ENCODE measurements around the gene ICAM3. TPM values are rescaled to one million over a fixed set of nuclear protein-coding genes. Genes with fewer than 3 reads are reported as not detected.
A peak's percentile ranks its signal among the peaks of the same experiment; 100 is the strongest.

ICAM3 gene
- total RNA-seq, 1 experiment from 2014 or later, result 8.3 TPM

DNA sequence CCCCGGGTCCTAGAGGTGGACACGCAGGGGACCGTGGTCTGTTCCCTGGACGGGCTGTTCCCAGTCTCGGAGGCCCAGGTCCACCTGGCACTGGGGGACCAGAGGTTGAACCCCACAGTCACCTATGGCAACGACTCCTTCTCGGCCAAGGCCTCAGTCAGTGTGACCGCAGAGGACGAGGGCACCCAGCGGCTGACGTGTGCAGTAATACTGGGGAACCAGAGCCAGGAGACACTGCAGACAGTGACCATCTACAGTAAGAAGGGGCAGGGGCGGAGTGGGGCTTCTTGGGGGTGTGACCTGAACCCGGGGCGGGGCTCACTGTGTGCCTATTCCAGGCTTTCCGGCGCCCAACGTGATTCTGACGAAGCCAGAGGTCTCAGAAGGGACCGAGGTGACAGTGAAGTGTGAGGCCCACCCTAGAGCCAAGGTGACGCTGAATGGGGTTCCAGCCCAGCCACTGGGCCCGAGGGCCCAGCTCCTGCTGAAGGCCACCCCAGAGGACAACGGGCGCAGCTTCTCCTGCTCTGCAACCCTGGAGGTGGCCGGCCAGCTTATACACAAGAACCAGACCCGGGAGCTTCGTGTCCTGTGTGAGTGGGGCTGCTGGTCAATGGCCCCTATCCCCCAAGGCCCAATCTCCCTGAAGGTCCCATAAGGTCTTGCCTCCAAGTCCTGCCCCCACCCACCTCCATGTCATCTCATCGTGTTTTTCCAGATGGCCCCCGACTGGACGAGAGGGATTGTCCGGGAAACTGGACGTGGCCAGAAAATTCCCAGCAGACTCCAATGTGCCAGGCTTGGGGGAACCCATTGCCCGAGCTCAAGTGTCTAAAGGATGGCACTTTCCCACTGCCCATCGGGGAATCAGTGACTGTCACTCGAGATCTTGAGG lies 55.1 kb downstream of the ICAM3 start:
- intact Hi-C loops (cut with micrococcal nuclease), result no loop called here
- Histone ChIP-seq H2AFZ (ENCODE audit: low read depth, low read length, poor library complexity, severe bottlenecking) (no peak overlapping the region), H3K4me3 (replicated peaks in 1 of 2; ENCODE audit: low read depth in 1 of 2, low read length in 2 of 2) (no peak overlapping the region), H3K4me2 (ENCODE audit: low read length) (no peak overlapping the region), H4K20me1 (ENCODE audit: insufficient read depth) (no peaks in the 10 kb centered on the region), H3K9me2 (ENCODE audit: insufficient read depth) (no peaks in the 10 kb centered on the region), H3K36me3 (ENCODE audit: control insufficient read depth in 1 of 2, insufficient read depth in 2 of 2, low read length in 2 of 2) (no peaks in the 10 kb centered on the region; a peak in 2 of 4 replicates), H3K4me1 (ENCODE audit: control insufficient read depth in 1 of 2, insufficient read depth in 2 of 2, low read length in 2 of 2) (peaks cover 13 to 41% of the 10 kb centered on the region in 2 experiments), H3K9ac (ENCODE audit: low read length) (no peak overlapping the region), H3K9me3 (ENCODE audit: control insufficient read depth in 1 of 2, insufficient read depth in 1 of 2, low read depth in 1 of 2, low read length in 2 of 2) (no peaks in the 10 kb centered on the region), H3K27ac (ENCODE audit: low read depth, low read length) (peak overlapping the region; percentile 44; the same call in 1 of the 2 replicates), H3K27me3 (ENCODE audit: insufficient read depth, low read length) (no peaks in the 10 kb centered on the region), H3K79me2 (ENCODE audit: insufficient read depth, low read length) (no peaks in the 10 kb centered on the region)
- ATAC-seq (no peak), DNase-seq (ENCODE audit: low read depth, low spot score) (no peak)
- no TSS peak for BruUV-seq (replicated peaks)
- ChIA-PET POLR2A (interaction anchor here (1.5 kb wide), 1 partner anchor 15 kb away, joined by 3 read pairs; no protein-coding TSS in a partner anchor), CTCF (interaction anchor here (1.9 kb wide), 1 partner anchor 25 kb away, joined by 7 read pairs; no protein-coding TSS in a partner anchor), RAD21 (ENCODE audit: low non-redundant PET in 1 of 2, low total read pairs in 2 of 2, uncharacterized antibody in 2 of 2, unreplicated experiment in 2 of 2) (no interaction called here)
- TF ChIP-seq CEBPB (IDR thresholded peaks at IDR 0.05; ENCODE audit: low read depth) (no peak), SIN3A (IDR thresholded peaks at IDR 0.05; ENCODE audit: low read depth) (no peak), JUND (IDR thresholded peaks at IDR 0.05) (no peak), ZBTB33 (IDR thresholded peaks at IDR 0.05; ENCODE audit: extremely low read depth, insufficient replicate concordance, low read length) (no peak), POLR2A (IDR thresholded peaks at IDR 0.05; ENCODE audit: borderline replicate concordance, extremely low read depth, insufficient read depth, insufficient read length) (no peak), EGR1 (IDR thresholded peaks at IDR 0.05; ENCODE audit: low read depth) (no peak), ELF1 (IDR thresholded peaks at IDR 0.05; ENCODE audit: borderline replicate concordance, low read depth) (no peak), RAD21 (IDR thresholded peaks at IDR 0.05; ENCODE audit: low read depth) (no peak)
- TF ChIP-seq, protein P1, sequence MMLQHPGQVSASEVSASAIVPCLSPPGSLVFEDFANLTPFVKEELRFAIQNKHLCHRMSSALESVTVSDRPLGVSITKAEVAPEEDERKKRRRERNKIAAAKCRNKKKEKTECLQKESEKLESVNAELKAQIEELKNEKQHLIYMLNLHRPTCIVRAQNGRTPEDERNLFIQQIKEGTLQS (IDR thresholded peaks at IDR 0.05), result no peak

Other genes starting within 250 kb of the ICAM3 start
- gene ANGPTL6, start 236.9 kb downstream of the ICAM3 start, total RNA-seq (2021; ENCODE audit: unreplicated experiment), result not detected
- 101 TPM for gene PPAN, start 233.3 kb downstream of the ICAM3 start, total RNA-seq (2021; ENCODE audit: unreplicated experiment)
- gene P2RY11, start 227.9 kb downstream of the ICAM3 start, total RNA-seq (2021; ENCODE audit: unreplicated experiment), result 43.8 TPM
- 254 TPM for gene EIF3G, start 219.7 kb downstream of the ICAM3 start, total RNA-seq (2021; ENCODE audit: unreplicated experiment)
- 235 TPM for gene DNMT1, start 144.7 kb downstream of the ICAM3 start, total RNA-seq (2021; ENCODE audit: unreplicated experiment)
- 6.1 TPM for gene S1PR2, start 108.3 kb downstream of the ICAM3 start, total RNA-seq (2021; ENCODE audit: unreplicated experiment)
- 146 TPM for gene MRPL4, start 87.4 kb downstream of the ICAM3 start, total RNA-seq (2021; ENCODE audit: unreplicated experiment)
- 5.0 TPM for gene ICAM1, start 68.5 kb downstream of the ICAM3 start, total RNA-seq (2021; ENCODE audit: unreplicated experiment)
- gene ICAM4, start 52.7 kb downstream of the ICAM3 start, total RNA-seq (2021; ENCODE audit: unreplicated experiment), result not detected
- gene ICAM5, start 49.7 kb downstream of the ICAM3 start, total RNA-seq (2021; ENCODE audit: unreplicated experiment), result 53.9 TPM
- 5.0 TPM for gene ZGLP1, start 29.8 kb downstream of the ICAM3 start, total RNA-seq (2021; ENCODE audit: unreplicated experiment)
- 21.0 TPM for gene FDX2, start 23.6 kb downstream of the ICAM3 start, total RNA-seq (2021; ENCODE audit: unreplicated experiment)
- 71.0 TPM for gene RAVER1, start 6.1 kb downstream of the ICAM3 start, total RNA-seq (2021; ENCODE audit: unreplicated experiment)
- 110 TPM for gene TYK2, start 40.9 kb upstream of the ICAM3 start, total RNA-seq (2021; ENCODE audit: unreplicated experiment)
- 260 TPM for gene CDC37, start 63.9 kb upstream of the ICAM3 start, total RNA-seq (2021; ENCODE audit: unreplicated experiment)
- 33.7 TPM for gene PDE4A, start 80.9 kb upstream of the ICAM3 start, total RNA-seq (2021; ENCODE audit: unreplicated experiment)
- 75.2 TPM for gene KEAP1, start 163.7 kb upstream of the ICAM3 start, total RNA-seq (2021; ENCODE audit: unreplicated experiment)
- gene S1PR5, start 177.8 kb upstream of the ICAM3 start, total RNA-seq (2021; ENCODE audit: unreplicated experiment), result 4.4 TPM
- 45.4 TPM for gene ATG4D, start 204.3 kb upstream of the ICAM3 start, total RNA-seq (2021; ENCODE audit: unreplicated experiment)
- 44.0 TPM for gene KRI1, start 226.4 kb upstream of the ICAM3 start, total RNA-seq (2021; ENCODE audit: unreplicated experiment)
- gene CDKN2D, start 229.4 kb upstream of the ICAM3 start, total RNA-seq (2021; ENCODE audit: unreplicated experiment), result 13.8 TPM
- 111 TPM for gene AP1M2, start 247.7 kb upstream of the ICAM3 start, total RNA-seq (2021; ENCODE audit: unreplicated experiment)